PFSK-1 (cell line): ENCODE results near the gene PRDM4.

Source experiments
- FOXP2 ChIP-seq: optimal IDR thresholded peaks from 2 replicates; pipeline ENCODE3; 2011; ENCODE audit warnings: borderline replicate concordance, control low read depth, inconsistent platforms; ENCODE audit not compliant: insufficient read depth; ENCODE audit errors: extremely low read length, extremely low read depth
- POLR2AphosphoS5 ChIP-seq: IDR thresholded peaks from 2 replicates; pipeline ENCODE4 v1.6.1; 2012; ENCODE audit warnings: low read depth, mild to moderate bottlenecking, control low read depth, low read length, moderate library complexity
- REST ChIP-seq, 2 experiments: IDR thresholded peaks; 2 replicates each; pipeline versions ENCODE4 v1.6.1 to v1.8.0; 2011 to 2012; ENCODE audit warnings: low read depth in 2 of 2, low read length in 2 of 2, control low read depth in 1 of 2, inconsistent platforms in 1 of 2, mild to moderate bottlenecking in 1 of 2, moderate library complexity in 1 of 2; ENCODE audit not compliant: insufficient read depth in 1 of 2
- SIN3A ChIP-seq: IDR thresholded peaks from 2 replicates; pipeline ENCODE4 v1.6.1; 2012; ENCODE audit warnings: mild to moderate bottlenecking, low read length, moderate library complexity, borderline replicate concordance; ENCODE audit not compliant: insufficient read depth
- TAF1 ChIP-seq: IDR thresholded peaks from 2 replicates; pipeline ENCODE4 v1.6.1; 2012; ENCODE audit warnings: low read length, control low read depth, borderline replicate concordance; ENCODE audit not compliant: insufficient read depth

PRDM4 gene

GRCh38 chr12:107774349-107775029 lies 13.6 kb upstream of the PRDM4 start, which contains the start of gene ASCL4:
Gene ASCL4 (plus strand): TSS chr12:107774704. CDS start chr12:107775219, 515 bp downstream.
- TF ChIP-seq FOXP2: no peak
- no peak for TF ChIP-seq REST (IDR thresholded peaks at IDR 0.05; ENCODE audit: insufficient read depth in 1 of 2, low read depth in 2 of 2, low read length in 2 of 2)
- no peak for TF ChIP-seq TAF1
- no peak for TF ChIP-seq SIN3A
- no peak for TF ChIP-seq POLR2AphosphoS5

GRCh38 chr12:107767466-107767865 lies 6.5 kb upstream of the PRDM4 start:
- TF ChIP-seq SIN3A: no peak
- TF ChIP-seq POLR2AphosphoS5: no peak
- TF ChIP-seq FOXP2: no peak
- no peak for TF ChIP-seq REST (IDR thresholded peaks at IDR 0.05; ENCODE audit: insufficient read depth in 1 of 2, low read depth in 2 of 2, low read length in 2 of 2)
- no peak for TF ChIP-seq TAF1

- TF ChIP-seq SIN3A (no peak), TAF1 (no peak), REST (IDR thresholded peaks at IDR 0.05; ENCODE audit: insufficient read depth in 1 of 2, low read depth in 2 of 2, low read length in 2 of 2) (no peak), FOXP2 (no peak), POLR2AphosphoS5 (no peak)
Measured at GRCh38 chr12:107765316-107765715, 4.4 kb upstream of the PRDM4 start.

GRCh38 chr12:107764626-107765025 lies 3.7 kb upstream of the PRDM4 start:
- TF ChIP-seq REST (IDR thresholded peaks at IDR 0.05; ENCODE audit: insufficient read depth in 1 of 2, low read depth in 2 of 2, low read length in 2 of 2) (no peak), TAF1 (no peak), SIN3A (no peak), POLR2AphosphoS5 (no peak), FOXP2 (no peak)

GRCh38 chr12:107762874-107763273 lies 1.9 kb upstream of the PRDM4 start:
- TF ChIP-seq POLR2AphosphoS5: no peak
- TF ChIP-seq FOXP2: no peak
- TF ChIP-seq SIN3A: no peak
- TF ChIP-seq TAF1: no peak
- no peak for TF ChIP-seq REST (IDR thresholded peaks at IDR 0.05; ENCODE audit: insufficient read depth in 1 of 2, low read depth in 2 of 2, low read length in 2 of 2)
